ENCODE data around the gene TMEM132D. TPM values are rescaled to one million over a fixed set of nuclear protein-coding genes. Genes with fewer than 3 reads are reported as not detected.

TMEM132D gene
- total and polyA plus RNA-seq, 2 donors (not counting 3 experiments of a cell fraction or from before 2014, with no cell fraction given) = not detected

DNA sequence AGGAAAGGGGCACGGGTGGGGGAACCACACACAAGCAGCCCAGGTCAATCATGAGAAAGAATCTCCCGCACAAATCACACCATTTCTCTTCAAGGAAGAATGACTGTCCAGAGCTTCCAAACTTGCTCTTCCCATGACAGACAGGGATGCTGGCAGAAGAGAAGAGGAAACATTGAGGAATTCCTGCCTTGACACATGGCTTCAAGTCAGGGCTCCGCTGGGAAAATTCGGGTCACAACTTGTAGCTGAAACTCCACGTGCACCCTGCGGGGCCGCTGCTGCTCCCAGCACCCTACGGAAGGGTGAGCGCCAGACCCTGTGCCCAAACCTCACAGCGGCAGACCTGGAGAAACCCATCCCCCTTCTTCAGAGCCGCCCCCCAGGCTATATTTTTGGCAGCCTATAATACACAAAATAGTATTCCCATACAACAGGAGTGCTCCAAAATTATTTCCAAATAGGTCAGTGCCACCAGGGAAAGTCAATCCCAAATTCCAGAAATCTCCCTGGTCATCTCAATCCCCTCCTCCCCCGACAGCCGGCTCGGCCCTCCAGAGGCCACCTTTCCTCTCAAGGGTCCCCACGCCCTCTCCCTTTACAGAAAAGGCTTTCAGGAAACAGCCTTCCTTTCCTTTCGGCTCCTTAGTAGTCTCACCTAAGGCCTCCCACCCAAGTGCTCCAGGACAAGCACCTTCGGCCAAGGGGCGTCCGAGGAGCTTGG lies 1.3 kb downstream of the TMEM132D start:
- Histone ChIP-seq H3K27me3 (ENCODE audit: control insufficient read depth in 2 of 2, insufficient read depth in 2 of 2, low read length in 2 of 2) (no peaks in the 10 kb centered on the region), H3K4me3 (replicated peaks in 1 of 3; ENCODE audit: insufficient read depth in 1 of 3, low read depth in 1 of 3, low read length in 3 of 3) (no peak overlapping the region), H3K79me2 (ENCODE audit: control insufficient read depth, insufficient read depth, low read length) (no peaks in the 10 kb centered on the region), H3K9me1 (replicated peaks; ENCODE audit: control insufficient read depth, extremely low read depth, insufficient read depth, low read length) (no peaks in the 10 kb centered on the region), H3K9me3 (replicated peaks; ENCODE audit: control insufficient read depth, insufficient read depth, low read length) (peaks cover 5% of the 10 kb centered on the region), H3K27ac (ENCODE audit: insufficient read depth, low read depth, low read length) (no peak overlapping the region), H3K4me2 (ENCODE audit: insufficient read depth, low read length) (no peak overlapping the region), H4K20me1 (replicated peaks; ENCODE audit: control insufficient read depth, extremely low read depth, insufficient read depth, low read length) (no peaks in the 10 kb centered on the region), H2AFZ (ENCODE audit: low read depth, low read length) (no peak overlapping the region), H3K36me3 (ENCODE audit: control insufficient read depth in 2 of 2, extremely low read depth in 1 of 2, insufficient read depth in 2 of 2, low read length in 2 of 2) (no peaks in the 10 kb centered on the region), H3K9ac (replicated peaks; ENCODE audit: extremely low read depth, insufficient read depth, low read length) (no peak overlapping the region), H3K4me1 (ENCODE audit: control insufficient read depth, extremely low read depth, insufficient read depth, low read length) (no peaks in the 10 kb centered on the region)
- no peak for TF ChIP-seq POLR2AphosphoS5 (IDR thresholded peaks at IDR 0.05; ENCODE audit: insufficient read depth, low read depth, low read length)
- no peak for TF ChIP-seq GATA2 (IDR thresholded peaks at IDR 0.05; ENCODE audit: insufficient read depth, insufficient read length, low read depth, low read length)
- TF ChIP-seq MYC (IDR thresholded peaks at IDR 0.05; ENCODE audit: low read depth, low read length) = no peak
- TF ChIP-seq EZH2 (IDR thresholded peaks at IDR 0.05; ENCODE audit: borderline replicate concordance, low read depth, low read length, severe bottlenecking) = no peak
- TF ChIP-seq, protein P1, sequence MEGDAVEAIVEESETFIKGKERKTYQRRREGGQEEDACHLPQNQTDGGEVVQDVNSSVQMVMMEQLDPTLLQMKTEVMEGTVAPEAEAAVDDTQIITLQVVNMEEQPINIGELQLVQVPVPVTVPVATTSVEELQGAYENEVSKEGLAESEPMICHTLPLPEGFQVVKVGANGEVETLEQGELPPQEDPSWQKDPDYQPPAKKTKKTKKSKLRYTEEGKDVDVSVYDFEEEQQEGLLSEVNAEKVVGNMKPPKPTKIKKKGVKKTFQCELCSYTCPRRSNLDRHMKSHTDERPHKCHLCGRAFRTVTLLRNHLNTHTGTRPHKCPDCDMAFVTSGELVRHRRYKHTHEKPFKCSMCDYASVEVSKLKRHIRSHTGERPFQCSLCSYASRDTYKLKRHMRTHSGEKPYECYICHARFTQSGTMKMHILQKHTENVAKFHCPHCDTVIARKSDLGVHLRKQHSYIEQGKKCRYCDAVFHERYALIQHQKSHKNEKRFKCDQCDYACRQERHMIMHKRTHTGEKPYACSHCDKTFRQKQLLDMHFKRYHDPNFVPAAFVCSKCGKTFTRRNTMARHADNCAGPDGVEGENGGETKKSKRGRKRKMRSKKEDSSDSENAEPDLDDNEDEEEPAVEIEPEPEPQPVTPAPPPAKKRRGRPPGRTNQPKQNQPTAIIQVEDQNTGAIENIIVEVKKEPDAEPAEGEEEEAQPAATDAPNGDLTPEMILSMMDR (IDR thresholded peaks at IDR 0.05; ENCODE audit: extremely low read depth in 1 of 2, insufficient read depth in 1 of 2, low read depth in 1 of 2, low read length in 2 of 2) = no peak
- TF ChIP-seq JUN (IDR thresholded peaks at IDR 0.05; ENCODE audit: borderline replicate concordance, insufficient read depth, insufficient read length, low read depth) = no peak
- TF ChIP-seq, protein P2, sequence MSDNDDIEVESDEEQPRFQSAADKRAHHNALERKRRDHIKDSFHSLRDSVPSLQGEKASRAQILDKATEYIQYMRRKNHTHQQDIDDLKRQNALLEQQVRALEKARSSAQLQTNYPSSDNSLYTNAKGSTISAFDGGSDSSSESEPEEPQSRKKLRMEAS (IDR thresholded peaks at IDR 0.05; ENCODE audit: insufficient read depth, insufficient read length) = no peak
- no peak for TF ChIP-seq FOS (IDR thresholded peaks at IDR 0.05; ENCODE audit: borderline replicate concordance, insufficient read depth, low read length)
- TF ChIP-seq POLR2A (IDR thresholded peaks at IDR 0.05; ENCODE audit: low read depth, low read length) = no peak
- dilution Hi-C loops (cut with MboI; ENCODE audit: extremely low pct_ligation_motif_present, low sequenced_read_pairs) = no loop called here
- CTCF ChIA-PET = no interaction called here
- FAIRE-seq (no peak), DNase-seq (ENCODE audit: low read depth, low spot score) (no peak)
- no TSS peak for BruUV-seq (replicated peaks)
- POLR2A ChIA-PET = no interaction called here
- intact Hi-C loops (cut with micrococcal nuclease) = no loop called here
